Stomach smooth muscle (tissue), 2 donors: Measurements from ENCODE around the gene INPP5A.

Source experiments
- H3K27ac ChIP-seq: one replicate; pipeline ENCODE4 v1.7.0; 2013; ENCODE audit warnings: mild to moderate bottlenecking, low read length, inconsistent platforms
- H3K27me3 ChIP-seq, 2 donors: one replicate each; pipeline ENCODE4 v1.7.0; 2013; ENCODE audit warnings: low read length in 2 of 2; ENCODE audit not compliant: insufficient read depth in 2 of 2, control insufficient read depth in 1 of 2
- H3K36me3 ChIP-seq, 2 donors: one replicate each; pipeline ENCODE4 v1.7.0; 2013; ENCODE audit warnings: low read length in 2 of 2; ENCODE audit not compliant: control insufficient read depth in 2 of 2, insufficient read depth in 2 of 2
- H3K4me1 ChIP-seq: one replicate; pipeline ENCODE4 v1.7.0; 2013; ENCODE audit warnings: low read length; ENCODE audit not compliant: control insufficient read depth, insufficient read depth
- H3K4me3 ChIP-seq, 2 donors: one replicate each; pipeline ENCODE4 v1.7.0; 2013; ENCODE audit warnings: low read length in 2 of 2
- H3K9ac ChIP-seq, 2 donors: one replicate each; pipeline ENCODE4 v1.7.0; 2013; ENCODE audit warnings: low read length in 2 of 2, mild to moderate bottlenecking in 1 of 2
- H3K9me3 ChIP-seq, 2 donors: one replicate each; pipeline ENCODE4 v1.7.0; 2013; ENCODE audit warnings: low read length in 2 of 2; ENCODE audit not compliant: control insufficient read depth in 2 of 2
- donor health status: healthy.
- donor health status: Pancreatic carcinoma.

INPP5A gene

DNA sequence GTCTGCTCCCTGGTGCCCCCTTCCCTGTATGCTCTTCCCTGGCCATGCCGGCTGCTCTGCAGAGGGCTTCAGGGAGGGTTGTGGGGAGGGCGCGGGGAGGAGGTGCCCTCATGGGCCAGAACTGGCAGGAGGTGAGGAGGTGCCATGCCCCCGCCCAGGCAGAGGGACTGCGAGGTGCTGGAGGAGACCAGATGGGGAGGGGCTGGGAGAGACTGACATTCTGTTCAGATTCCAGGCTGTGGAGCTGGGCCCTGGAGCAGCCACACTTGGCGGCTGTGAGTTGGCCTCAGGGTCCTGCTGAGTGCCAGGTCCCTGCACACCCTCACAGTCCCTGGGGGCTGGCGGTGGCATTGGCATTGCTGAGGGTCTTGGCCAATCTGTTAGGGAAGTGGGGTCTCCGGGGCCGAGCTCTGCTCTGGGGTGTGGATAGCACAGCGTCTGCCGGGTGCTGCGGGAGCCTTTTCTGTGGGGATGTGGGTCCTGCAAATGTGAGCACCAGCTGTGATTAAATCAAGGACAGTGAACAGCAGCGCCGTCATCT lies 25.4 kb downstream of the INPP5A start:
- no peak overlapping the region for H3K9ac ChIP-seq
- peaks cover 60% of the 10 kb centered on the region for H3K4me1 ChIP-seq

GRCh38 chr10:132563485-132564248 lies 26.1 kb downstream of the INPP5A start:
- H3K4me1 ChIP-seq: peaks cover 53% of the 10 kb centered on the region

More for the DNA sequence above, 25.4 kb downstream of the INPP5A start:
- Histone ChIP-seq H3K27me3 (no peaks in the 10 kb centered on the region), H3K27ac (no peak overlapping the region), H3K36me3 (no peaks in the 10 kb centered on the region), H3K9me3 (no peaks in the 10 kb centered on the region), H3K4me3 (no peak overlapping the region)

DNA sequence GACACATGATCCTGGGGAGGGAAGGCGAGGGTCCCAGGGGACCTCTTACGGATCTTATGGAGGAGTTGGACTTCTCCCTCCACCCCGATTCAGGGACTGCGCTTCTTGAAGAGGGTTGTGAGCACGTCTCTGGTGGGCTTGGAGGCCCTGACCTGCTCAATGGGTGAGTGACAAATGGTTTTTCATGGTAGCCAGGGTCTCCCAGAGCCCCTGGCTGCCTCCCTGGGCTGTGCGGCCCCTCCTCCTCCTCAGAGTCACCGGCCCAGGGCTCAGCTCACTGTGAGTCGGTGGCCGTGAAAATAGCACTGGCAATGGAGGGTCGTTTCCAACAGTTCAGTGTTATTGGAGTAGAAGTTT lies 26.6 kb downstream of the INPP5A start:
- Histone ChIP-seq H3K9me3 (no peaks in the 10 kb centered on the region), H3K4me1 (peaks cover 51% of the 10 kb centered on the region), H3K4me3 (no peak overlapping the region), H3K27ac (no peak overlapping the region), H3K27me3 (no peaks in the 10 kb centered on the region), H3K9ac (no peak overlapping the region), H3K36me3 (no peaks in the 10 kb centered on the region)

More at GRCh38 chr10:132563485-132564248, 26.1 kb downstream of the INPP5A start:
- H3K36me3 ChIP-seq: no peaks in the 10 kb centered on the region
- H3K27me3 ChIP-seq: no peaks in the 10 kb centered on the region
- no peak overlapping the region for H3K27ac ChIP-seq
- no peaks in the 10 kb centered on the region for H3K9me3 ChIP-seq
- H3K9ac ChIP-seq: no peak overlapping the region
- no peak overlapping the region for H3K4me3 ChIP-seq

DNA sequence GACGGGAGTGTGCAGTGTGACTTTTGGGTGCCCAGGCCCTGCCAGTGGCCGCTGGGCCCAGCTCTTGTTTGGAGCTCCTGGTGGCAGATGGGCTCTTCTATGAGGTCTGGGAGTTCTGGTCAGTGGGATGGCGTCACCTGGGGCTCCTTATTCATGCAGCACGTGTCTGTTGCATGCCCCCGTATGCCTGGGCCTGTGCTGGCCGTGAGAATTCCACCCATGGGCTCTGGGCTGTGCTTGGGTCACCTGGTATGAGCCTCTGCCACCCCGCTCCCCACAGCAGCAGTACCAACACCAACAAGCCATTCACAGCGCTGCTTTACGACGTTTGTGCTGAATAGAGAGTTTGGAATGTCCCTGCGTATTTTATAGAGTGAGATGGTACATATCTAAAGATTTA lies 27.1 kb downstream of the INPP5A start:
- H3K36me3 ChIP-seq: no peaks in the 10 kb centered on the region
- H3K27ac ChIP-seq: no peak overlapping the region
- no peak overlapping the region for H3K9ac ChIP-seq
- peak overlapping the region in 1 of 2 donors; percentile 15 for H3K4me3 ChIP-seq
- peaks cover 50% of the 10 kb centered on the region for H3K4me1 ChIP-seq
- no peaks in the 10 kb centered on the region for H3K27me3 ChIP-seq
- no peaks in the 10 kb centered on the region for H3K9me3 ChIP-seq

DNA sequence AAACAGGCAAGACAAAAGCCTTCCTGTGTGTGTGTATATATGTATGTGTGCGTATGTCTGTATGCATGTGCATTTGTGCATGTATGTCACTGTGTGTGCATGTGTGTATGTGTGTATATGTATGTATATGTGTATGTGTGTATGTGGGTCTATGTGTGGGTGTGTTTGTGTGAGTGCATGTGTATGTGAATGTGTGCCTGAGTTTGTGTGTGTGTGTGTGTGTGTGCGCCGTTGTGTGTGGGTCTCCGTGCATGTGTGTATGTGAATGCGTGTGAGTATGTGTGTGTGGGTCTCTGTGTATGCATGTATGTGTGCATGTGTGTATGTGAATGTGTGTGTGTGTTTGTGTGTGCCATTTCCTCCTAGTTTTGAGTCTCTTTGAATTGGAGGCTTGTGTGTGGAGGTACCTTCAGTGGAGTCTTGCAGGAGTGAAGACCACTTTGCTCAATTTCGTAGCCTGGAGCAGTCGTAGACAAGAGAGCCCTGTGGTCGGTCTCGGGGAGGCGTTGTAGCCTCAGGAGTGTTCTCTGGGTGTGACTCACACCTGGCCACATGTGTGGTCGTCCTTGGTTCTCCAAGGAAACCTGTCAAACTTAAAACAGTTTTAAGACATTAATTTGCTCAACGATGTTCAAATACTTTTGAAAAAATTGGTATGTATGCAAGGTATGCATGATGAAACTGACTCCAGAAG lies 28.1 kb downstream of the INPP5A start:
- no peaks in the 10 kb centered on the region for H3K9me3 ChIP-seq
- H3K36me3 ChIP-seq: no peaks in the 10 kb centered on the region
- H3K4me1 ChIP-seq: peaks cover 47% of the 10 kb centered on the region
- no peak overlapping the region for H3K9ac ChIP-seq
- no peak overlapping the region for H3K4me3 ChIP-seq
- H3K27ac ChIP-seq: no peak overlapping the region
- no peaks in the 10 kb centered on the region for H3K27me3 ChIP-seq

GRCh38 chr10:132566892-132567291 lies 29.3 kb downstream of the INPP5A start:
- Histone ChIP-seq H3K27ac (no peak overlapping the region), H3K36me3 (no peaks in the 10 kb centered on the region), H3K4me3 (no peak overlapping the region), H3K9me3 (no peaks in the 10 kb centered on the region), H3K9ac (no peak overlapping the region), H3K27me3 (no peaks in the 10 kb centered on the region), H3K4me1 (peaks cover 54% of the 10 kb centered on the region)

DNA sequence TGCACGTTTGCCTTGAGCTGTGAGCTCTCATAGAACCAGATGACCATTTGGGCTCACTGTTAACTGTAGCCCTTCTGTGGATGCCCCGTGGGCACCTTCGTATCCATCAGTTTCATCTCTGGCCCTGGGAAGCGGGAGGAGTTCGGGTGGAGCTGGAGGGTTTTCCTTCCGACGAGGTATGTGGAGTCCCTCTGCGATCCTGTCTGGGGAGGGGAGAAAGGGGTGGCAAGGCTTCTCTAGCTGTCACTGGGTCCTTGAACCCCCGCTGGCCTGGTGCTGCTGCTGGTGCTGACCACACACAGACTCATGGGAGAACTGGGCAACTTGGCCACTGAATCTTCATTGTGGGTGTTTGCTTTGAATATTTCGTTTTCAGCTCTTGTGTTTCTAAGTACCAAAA lies 32.7 kb downstream of the INPP5A start:
- Histone ChIP-seq H3K9me3 (no peaks in the 10 kb centered on the region), H3K9ac (no peak overlapping the region), H3K4me1 (peaks cover 45% of the 10 kb centered on the region), H3K36me3 (no peaks in the 10 kb centered on the region), H3K4me3 (no peak overlapping the region), H3K27me3 (no peaks in the 10 kb centered on the region), H3K27ac (no peak overlapping the region)

DNA sequence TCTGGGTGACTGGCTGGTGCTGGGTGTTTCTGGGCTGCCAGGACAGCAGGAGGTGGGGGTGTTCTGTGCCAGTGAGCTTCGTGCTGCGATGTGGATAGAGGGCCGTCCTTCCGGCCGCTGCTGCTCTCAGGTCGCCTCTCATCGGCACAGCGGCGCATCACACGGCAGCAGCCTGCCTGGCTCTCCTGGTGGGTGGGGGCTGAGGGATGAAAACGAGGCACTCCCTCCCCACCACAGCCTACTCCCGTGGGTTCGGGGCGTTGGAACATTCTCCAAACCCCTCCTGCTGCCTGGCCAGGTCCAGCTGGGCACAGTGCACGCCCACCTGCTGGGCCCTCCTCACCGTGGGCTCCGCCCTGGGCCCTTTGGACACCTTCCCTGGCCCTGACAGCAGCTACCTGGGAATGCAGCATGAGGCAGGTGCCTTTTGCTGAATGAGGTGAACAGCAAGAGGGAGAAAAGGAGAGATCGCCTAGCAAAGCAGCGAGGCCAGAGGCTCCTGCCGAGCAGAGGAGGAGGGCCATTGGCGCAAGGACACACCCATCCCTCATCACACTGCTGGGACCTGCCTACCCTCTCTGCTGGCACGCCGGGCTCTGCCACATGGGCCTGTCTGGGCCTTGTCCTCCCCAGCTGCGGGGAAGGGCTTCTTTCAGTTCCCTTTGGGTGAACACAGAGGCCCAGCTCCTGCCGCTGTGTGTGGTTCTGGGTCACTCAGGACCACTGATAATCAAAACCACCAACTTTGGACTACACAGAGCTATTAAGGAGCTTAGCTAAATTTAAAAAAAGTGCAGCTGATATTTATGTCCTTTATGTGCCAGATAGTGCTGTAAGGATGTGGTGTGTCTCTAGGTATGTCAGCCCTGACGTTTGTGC lies 33.4 kb downstream of the INPP5A start:
- H3K4me1 ChIP-seq: peaks cover 47% of the 10 kb centered on the region
- no peak overlapping the region for H3K4me3 ChIP-seq
- H3K27ac ChIP-seq: no peak overlapping the region
- no peaks in the 10 kb centered on the region for H3K27me3 ChIP-seq
- no peaks in the 10 kb centered on the region for H3K36me3 ChIP-seq
- H3K9ac ChIP-seq: no peak overlapping the region
- no peaks in the 10 kb centered on the region for H3K9me3 ChIP-seq

DNA sequence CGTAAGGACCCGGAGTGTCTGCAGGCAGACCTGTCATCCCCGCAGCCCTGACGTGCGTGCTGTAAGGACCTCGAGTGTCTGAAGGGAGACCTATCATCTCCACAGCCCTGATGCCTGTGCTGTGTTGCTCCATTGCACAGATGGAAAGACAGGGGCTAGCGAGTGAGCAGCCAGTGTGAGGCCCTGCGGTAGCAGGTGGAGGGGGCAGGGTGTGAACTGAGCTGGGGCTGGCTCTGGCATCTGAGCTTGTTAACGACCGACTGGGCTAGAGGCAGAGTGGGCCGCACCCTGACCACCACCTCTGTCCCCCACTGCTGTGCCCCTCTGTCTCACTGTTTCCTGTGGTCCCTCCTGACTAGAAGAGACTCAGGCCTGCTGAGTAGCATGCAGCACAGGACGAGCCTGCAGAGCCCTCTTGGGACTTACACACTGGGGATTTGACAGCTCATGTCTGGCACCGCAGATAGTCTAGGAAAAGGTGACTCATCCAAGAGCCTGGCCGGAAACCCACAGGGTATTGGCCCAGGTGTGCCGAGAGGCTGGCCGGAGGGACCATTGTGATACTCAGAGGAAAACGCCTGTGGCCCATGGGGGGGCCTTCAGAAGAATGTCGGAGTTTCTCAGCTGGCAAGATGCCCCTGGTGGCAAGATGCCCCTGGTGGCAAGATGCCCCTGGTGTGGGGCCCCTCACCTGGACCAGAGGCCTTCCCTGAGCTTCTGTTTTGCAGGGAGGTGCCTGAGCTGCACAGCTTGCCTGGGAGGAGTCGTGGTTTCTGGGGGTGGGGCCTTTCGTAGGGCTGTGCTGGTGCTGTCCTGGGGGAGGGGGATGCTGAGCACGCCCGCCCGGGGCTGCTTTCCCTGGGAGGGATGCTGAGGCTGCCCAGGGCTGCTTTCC lies 34.3 kb downstream of the INPP5A start:
- H3K9ac ChIP-seq: no peak overlapping the region
- H3K36me3 ChIP-seq: no peaks in the 10 kb centered on the region
- peak overlapping the region; percentile 6 for H3K27ac ChIP-seq
- H3K9me3 ChIP-seq: no peaks in the 10 kb centered on the region
- H3K4me3 ChIP-seq: peak overlapping the region in 1 of 2 donors; percentile 44
- peaks cover 53% of the 10 kb centered on the region for H3K4me1 ChIP-seq
- no peaks in the 10 kb centered on the region for H3K27me3 ChIP-seq

DNA sequence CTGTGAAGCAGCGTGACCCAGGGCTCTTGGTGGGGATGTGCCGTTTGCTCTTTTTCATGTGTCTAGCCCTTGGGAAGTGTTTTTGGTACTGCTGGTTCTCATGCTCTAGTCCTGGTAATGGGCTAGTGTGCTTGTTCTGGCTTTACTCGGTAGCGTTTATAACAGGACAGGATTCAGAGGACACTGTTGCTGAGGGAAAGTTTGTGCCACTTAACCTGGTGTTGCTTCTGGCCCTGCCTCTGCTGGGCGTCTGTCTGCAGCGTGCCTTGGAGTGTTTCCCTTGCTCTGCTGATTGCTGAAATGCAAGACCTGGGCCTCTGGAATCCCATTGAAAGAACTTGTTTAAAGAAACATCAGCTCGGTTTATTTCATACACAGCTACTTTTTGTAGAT lies 35.0 kb downstream of the INPP5A start:
- Histone ChIP-seq H3K9me3 (no peaks in the 10 kb centered on the region), H3K36me3 (no peaks in the 10 kb centered on the region), H3K4me1 (peaks cover 59% of the 10 kb centered on the region), H3K27me3 (no peaks in the 10 kb centered on the region), H3K4me3 (peak overlapping the region in 1 of 2 donors; percentile 44), H3K27ac (no peak overlapping the region), H3K9ac (no peak overlapping the region)
